H1 (cell line): ENCODE measurements around the gene THOC7. TPM values are rescaled to one million over a fixed set of nuclear protein-coding genes. Genes with fewer than 3 reads are reported as not detected.

Source experiments
- CTCF ChIA-PET: fragments of 300-600 bp; sonication (Branson Sonifier 250); formaldehyde crosslinking; loops from one replicate; lab custom pipeline; 2021; ENCODE audit not compliant: partially characterized antibody; lab: Charles Lee
- POLR2A ChIA-PET: fragments of 300-600 bp; sonication (Branson Sonifier 250); formaldehyde crosslinking; loops from one replicate; lab custom pipeline; 2021; ENCODE audit warnings: inconsistent platforms; ENCODE audit not compliant: partially characterized antibody; lab: Charles Lee
- DNase-seq, 2 experiments: peaks; one replicate each; pipeline versions ENCODE4 v3.0.0 to v3.0.0-alpha.2; 2010 to 2022; ENCODE audit warnings: low spot score in 2 of 2, low read depth in 1 of 2, mixed read lengths in 1 of 2
- FAIRE-seq: peaks from 2 replicates; lab custom pipeline; 2011; peaks lifted over from hg19 to GRCh38; lab: Jason Lieb, UNC
- H2AFZ ChIP-seq: 2 replicates; pipeline ENCODE4 v1.8.1; 2012; ENCODE audit warnings: low read length, inconsistent platforms
- H2AK5ac ChIP-seq: 2 replicates; pipeline ENCODE4 v1.6.1; 2013; ENCODE audit warnings: low read depth, low read length
- H2BK120ac ChIP-seq: replicated peaks from 2 replicates; pipeline ENCODE3; 2013; ENCODE audit warnings: low read depth, low read length, inconsistent platforms
- H2BK12ac ChIP-seq: 2 replicates; pipeline ENCODE4 v1.6.1; 2013; ENCODE audit warnings: low read depth, low read length
- H2BK15ac ChIP-seq: 2 replicates; pipeline ENCODE4 v1.6.1; 2013; ENCODE audit warnings: low read length
- H2BK20ac ChIP-seq: 2 replicates; pipeline ENCODE4 v1.6.1; 2013; ENCODE audit warnings: low read length
- H2BK5ac ChIP-seq: 2 replicates; pipeline ENCODE4 v1.6.1; 2013; ENCODE audit warnings: low read depth, low read length
- H3K14ac ChIP-seq: 2 replicates; pipeline ENCODE4 v1.6.1; 2013; ENCODE audit warnings: inconsistent platforms; ENCODE audit not compliant: insufficient read length
- H3K18ac ChIP-seq: 2 replicates; pipeline ENCODE4 v1.6.1; 2013; ENCODE audit warnings: low read length; ENCODE audit errors: extremely low read depth
- H3K23ac ChIP-seq: 2 replicates; pipeline ENCODE4 v1.6.1; 2013; ENCODE audit warnings: inconsistent platforms; ENCODE audit not compliant: insufficient read length
- H3K23me2 ChIP-seq: 2 replicates; pipeline ENCODE4 v1.6.1; 2013; ENCODE audit warnings: low read depth, low read length
- H3K27ac ChIP-seq: 2 replicates; pipeline ENCODE4 v1.6.1; 2011; ENCODE audit warnings: low read depth, low read length, inconsistent platforms
- H3K27me3 ChIP-seq, 4 experiments: replicated peaks in 1 of 4; 1 replicate in 1 of 4; 2 replicates in 3 of 4; pipeline versions ENCODE4 v1.6.1 to v1.8.1; 2011 to 2013; ENCODE audit warnings: low read length in 3 of 4, mild to moderate bottlenecking in 3 of 4, inconsistent platforms in 2 of 4, mixed read lengths in 2 of 4, moderate library complexity in 1 of 4; ENCODE audit not compliant: control insufficient read depth in 3 of 4, insufficient read depth in 3 of 4; ENCODE audit errors: extremely low read depth in 1 of 4
- H3K36me3 ChIP-seq, 4 experiments: 2 replicates each; pipeline versions ENCODE4 v1.6.1 to v1.8.1; 2011 to 2013; ENCODE audit warnings: mild to moderate bottlenecking in 4 of 4, low read length in 3 of 4, moderate library complexity in 2 of 4, control low read depth in 1 of 4, inconsistent platforms in 1 of 4; ENCODE audit not compliant: insufficient read depth in 4 of 4, control insufficient read depth in 2 of 4
- H3K4ac ChIP-seq: replicated peaks from 2 replicates; pipeline ENCODE3; 2013; ENCODE audit warnings: low read length, low read depth, mixed read lengths, inconsistent platforms; ENCODE audit not compliant: insufficient read length
- H3K4me1 ChIP-seq, 4 experiments: replicated peaks in 1 of 4; 1 replicate in 1 of 4; 2 replicates in 3 of 4; pipeline versions ENCODE4 v1.6.1 to v1.8.1; 2011 to 2013; ENCODE audit warnings: low read length in 3 of 4, inconsistent platforms in 2 of 4, mixed read lengths in 1 of 4; ENCODE audit not compliant: insufficient read depth in 4 of 4, control insufficient read depth in 3 of 4
- H3K4me2 ChIP-seq, 2 experiments: 2 replicates each; pipeline versions ENCODE4 v1.6.1 to v1.8.1; 2011 to 2013; ENCODE audit warnings: low read depth in 2 of 2, low read length in 2 of 2, control low read depth in 1 of 2, inconsistent platforms in 1 of 2, mild to moderate bottlenecking in 1 of 2; ENCODE audit not compliant: insufficient read depth in 1 of 2
- H3K4me3 ChIP-seq, 4 experiments: fragments of 200-600, 300-600 bp in 1 of 4; sonication (generic), shearing (Covaris generic), sonication (Bioruptor Twin) in 1 of 4; 2 replicates each; pipeline versions ENCODE4 v1.5.1 to v1.8.1; 2011 to 2016; ENCODE audit warnings: low read length in 4 of 4, low read depth in 3 of 4, control low read depth in 2 of 4, inconsistent platforms in 2 of 4, mild to moderate bottlenecking in 2 of 4, mixed read lengths in 1 of 4, moderate library complexity in 1 of 4; ENCODE audit not compliant: insufficient read depth in 2 of 4; ENCODE audit errors: extremely low read depth in 1 of 4
- H3K56ac ChIP-seq: replicated peaks from 2 replicates; pipeline ENCODE3; 2013; ENCODE audit warnings: low read depth, mild to moderate bottlenecking, mixed read lengths, low read length, inconsistent platforms; ENCODE audit not compliant: insufficient read length
- H3K79me1 ChIP-seq: 2 replicates; pipeline ENCODE4 v1.6.1; 2013; ENCODE audit warnings: low read depth, low read length, control low read depth
- H3K79me2 ChIP-seq, 2 experiments: 2 replicates each; pipeline versions ENCODE4 v1.6.1 to v1.8.1; 2012 to 2013; ENCODE audit warnings: low read length in 2 of 2, mild to moderate bottlenecking in 2 of 2, inconsistent platforms in 1 of 2; ENCODE audit not compliant: insufficient read depth in 2 of 2, control insufficient read depth in 1 of 2
- H3K9ac ChIP-seq, 4 experiments: replicated peaks in 1 of 4; 1 replicate in 1 of 4; 2 replicates in 3 of 4; pipeline versions ENCODE4 v1.6.1 to v1.8.1; 2011 to 2013; ENCODE audit warnings: low read depth in 3 of 4, low read length in 3 of 4, control low read depth in 2 of 4, mild to moderate bottlenecking in 2 of 4, moderate library complexity in 2 of 4, inconsistent platforms in 1 of 4; ENCODE audit errors: extremely low read depth in 1 of 4
- H3K9me3 ChIP-seq, 2 experiments: 2 replicates each; pipeline versions ENCODE4 v1.6.1 to v1.8.1; 2012 to 2013; ENCODE audit warnings: mild to moderate bottlenecking in 2 of 2, moderate library complexity in 2 of 2, control low read depth in 1 of 2, inconsistent platforms in 1 of 2, low read depth in 1 of 2, low read length in 1 of 2, mixed read lengths in 1 of 2; ENCODE audit not compliant: insufficient read depth in 2 of 2
- H4K20me1 ChIP-seq, 2 experiments: replicated peaks in 1 of 2; 2 replicates each; pipeline versions ENCODE3 to v1.8.1; 2011 to 2013; ENCODE audit warnings: inconsistent platforms in 2 of 2, low read length in 2 of 2, mild to moderate bottlenecking in 1 of 2; ENCODE audit not compliant: insufficient read depth in 2 of 2, control insufficient read depth in 1 of 2
- H4K5ac ChIP-seq: 2 replicates; pipeline ENCODE4 v1.6.1; 2013; ENCODE audit warnings: low read length, low read depth, mixed read lengths, inconsistent platforms; ENCODE audit not compliant: insufficient read length
- H4K8ac ChIP-seq: 2 replicates; pipeline ENCODE4 v1.8.0; 2013; ENCODE audit warnings: mild to moderate bottlenecking, moderate library complexity, low read length, inconsistent platforms; ENCODE audit not compliant: insufficient read depth; ENCODE audit errors: extremely low read depth
- H4K91ac ChIP-seq: replicated peaks from 2 replicates; pipeline ENCODE3; 2013; ENCODE audit warnings: low read length, mixed read lengths, inconsistent platforms; ENCODE audit not compliant: insufficient read length
- CEBPB ChIP-seq: IDR thresholded peaks from 2 replicates; pipeline ENCODE4 v1.6.1; 2012; ENCODE audit warnings: low read depth, low read length
- NRF1 ChIP-seq: IDR thresholded peaks from 2 replicates; pipeline ENCODE4 v1.6.1; 2011; ENCODE audit warnings: mild to moderate bottlenecking, low read depth, low read length, improper control_type of control experiment
- RAD21 ChIP-seq, 2 experiments: IDR thresholded peaks in 1 of 2; conservative IDR thresholded peaks in 1 of 2; 2 replicates each; pipeline ENCODE4 v1.6.1; 2011; ENCODE audit warnings: low read depth in 2 of 2, low read length in 2 of 2, improper control_type of control experiment in 1 of 2, inconsistent platforms in 1 of 2, mild to moderate bottlenecking in 1 of 2, moderate library complexity in 1 of 2
- RBBP5 ChIP-seq: IDR thresholded peaks from 2 replicates; pipeline ENCODE4 v1.7.1; 2012; ENCODE audit warnings: low read depth, mild to moderate bottlenecking, inconsistent platforms, low read length, moderate library complexity, borderline replicate concordance
- RFX5 ChIP-seq: IDR thresholded peaks from 2 replicates; pipeline ENCODE4 v1.6.1; 2011; ENCODE audit warnings: low read depth, low read length, improper control_type of control experiment, borderline replicate concordance
- SAP30 ChIP-seq: fragments of 300-600 bp; sonication (generic); IDR thresholded peaks from 2 replicates; pipeline ENCODE4 v1.7.1; 2012; ENCODE audit warnings: low read length, moderate library complexity, mild to moderate bottlenecking, inconsistent platforms; ENCODE audit not compliant: insufficient read depth, insufficient replicate concordance
- SP2 ChIP-seq: IDR thresholded peaks from 2 replicates; pipeline ENCODE4 v1.6.1; 2012; ENCODE audit warnings: mild to moderate bottlenecking, low read length, inconsistent platforms
- SUZ12 ChIP-seq: fragments of 200-600 bp; sonication (generic); IDR thresholded peaks from 2 replicates; pipeline ENCODE4 v1.6.1; 2012; ENCODE audit warnings: mild to moderate bottlenecking, inconsistent platforms, low read length, moderate library complexity, mixed read lengths
- TEAD4 ChIP-seq: IDR thresholded peaks from 2 replicates; pipeline ENCODE4 v1.6.1; 2012; ENCODE audit warnings: low read depth, low read length, inconsistent platforms, mixed read lengths
- ZNF274 ChIP-seq: IDR thresholded peaks from 2 replicates; pipeline ENCODE4 v1.7.0; 2012; ENCODE audit warnings: low read length, borderline replicate concordance; ENCODE audit errors: extremely low read depth
- WGBS, 2 experiments: shearing (Covaris generic) in 1 of 2; methylation state at CpG; one replicate each; pipeline versions ENCODE4 v1.1.6 to v1.1.7; 2013 to 2015; ENCODE audit warnings: low lambda C conversion rate in 2 of 2, mixed read lengths in 2 of 2, inconsistent platforms in 1 of 2, low coverage in 1 of 2, missing lambda C conversion rate in 1 of 2; ENCODE audit not compliant: insufficient replicate concordance in 2 of 2, insufficient coverage in 1 of 2, insufficient read length in 1 of 2; ENCODE audit errors: extremely low coverage in 1 of 2, missing lambda C conversion rate in 1 of 2; 5-methylcytosine and 5-hydroxymethylcytosine counted together
- polyA plus RNA-seq, 7 experiments: library from polyadenylated mRNA; depleted of rRNA in 3 of 7; stranded (reverse) in 5 of 7; unstranded in 2 of 7; fragments of >200 nt in 5 of 7; fragments of 200-250 nt in 2 of 7; gene quantifications; 1 replicate in 5 of 7; 2 replicates in 1 of 7; 4 replicates in 1 of 7; pipeline versions ENCODE4 v1.2.1 to v1.2.3, GENCODE V29; 2011 to 2013; ENCODE audit warnings: missing spikeins in 2 of 7, mixed read lengths in 2 of 7
- total RNA-seq: library from RNA; stranded (reverse); fragmentation: NEBNext Ultra II Directional; extraction: Animal tissue kit (Norgen Biotek cat#: 25700); gene quantifications from 2 replicates; pipeline ENCODE4 v1.2.1, GENCODE V29; 2021
- TF ChIP-seq, protein P1 (sequence below), 3 experiments: IDR thresholded peaks; 1 replicate in 2 of 3; 2 replicates in 1 of 3; pipeline versions ENCODE4 v1.5.1 to v1.6.1; 2011; ENCODE audit warnings: low read length in 3 of 3, mild to moderate bottlenecking in 3 of 3, inconsistent platforms in 2 of 3, low read depth in 1 of 3, moderate library complexity in 1 of 3; ENCODE audit not compliant: insufficient read depth in 1 of 3; ENCODE audit errors: control extremely low read depth in 1 of 3

Gene THOC7
- total and polyA plus RNA-seq, 2 of the 8 experiments (the other 6 are each of a cell fraction or from before 2014, with no cell fraction given), result 18.7 to 74.0 TPM

DNA sequence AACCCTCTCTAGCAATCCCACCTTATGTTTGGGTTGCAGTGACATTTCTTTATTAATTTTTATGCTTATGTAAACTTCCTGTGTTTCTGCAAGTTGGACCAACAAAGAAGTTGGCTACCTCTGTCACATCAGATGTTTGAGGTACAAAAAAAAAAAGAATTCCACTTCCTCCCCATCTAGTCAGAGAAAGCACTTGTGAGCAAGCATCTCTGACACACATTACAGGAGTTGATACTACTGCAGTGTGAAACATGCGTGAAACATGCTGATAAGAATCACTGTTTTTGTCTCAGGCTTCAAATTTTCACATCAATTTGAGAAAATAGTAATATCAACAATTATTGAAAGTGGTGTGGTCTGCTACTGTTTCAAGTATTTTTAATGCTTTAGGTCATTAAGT is 47.3 kb upstream of the THOC7 start:
- Histone ChIP-seq H4K5ac (no peak overlapping the region), H2BK12ac (no peak overlapping the region), H3K79me2 (0 out of 4 replicates have a peak, but pooled peaks cover 0 to 2% of the 10 kb centered on the region in 2 experiments), H2BK20ac (no peak overlapping the region), H2BK5ac (no peak overlapping the region), H3K14ac (no peak overlapping the region), H2BK120ac (no peak overlapping the region), H2AK5ac (no peak overlapping the region), H3K4ac (no peak overlapping the region), H3K9me3 (no peaks in the 10 kb centered on the region), H2BK15ac (no peak overlapping the region), H3K18ac (no peak overlapping the region), H3K79me1 (no peaks in the 10 kb centered on the region), H4K91ac (no peak overlapping the region), H4K20me1 (peaks cover 0 to 1% of the 10 kb centered on the region in 2 experiments), H3K56ac (no peak overlapping the region), H3K27ac (no peak overlapping the region), H3K36me3 (no peaks in the 10 kb centered on the region), H2AFZ (no peak overlapping the region), H3K4me2 (peak overlapping the region; percentile 80 to 93), H3K4me3 (peak overlapping the region in 3 of 4 experiments; percentile 72 to 79 (median 77); a peak in 4 of 8 replicates), H3K27me3 (no peaks in the 10 kb centered on the region), H3K9ac (no peak overlapping the region), H4K8ac (no peak overlapping the region), H3K23me2 (peaks cover 6% of the 10 kb centered on the region), H3K23ac (no peak overlapping the region), H3K4me1 (peaks cover 0 to 2% (median 0%) of the 10 kb centered on the region in 4 experiments; a peak in 3 of 7 replicates)
- ChIA-PET POLR2A (interaction anchor here (1.4 to 1.8 kb wide), 2 partner anchors 20 to 49 kb away, joined by 4 read pairs; no protein-coding TSS in a partner anchor), CTCF (interaction anchor here (1.4 kb wide), 1 partner anchor 28 kb away, joined by 3 read pairs; no protein-coding TSS in a partner anchor)
- 91% methylated on average over 1 of the region's 1 CpG; no CpG with 5 or more reads in 1 of the 2 experiments for WGBS, 2 experiments
- DNase-seq (no peak), FAIRE-seq (no peak)
- TF ChIP-seq SUZ12, result no peak
- no peak for TF ChIP-seq SAP30
- no peak for TF ChIP-seq RAD21 (IDR thresholded peaks at IDR 0.05 in 1 of 2, conservative IDR thresholded peaks at IDR 0.05 in 1 of 2; ENCODE audit: low read depth in 2 of 2, low read length in 2 of 2)
- TF ChIP-seq TEAD4, result no peak
- TF ChIP-seq ZNF274, result no peak
- TF ChIP-seq RFX5, result no peak
- no peak for TF ChIP-seq CEBPB
- TF ChIP-seq, protein P1, sequence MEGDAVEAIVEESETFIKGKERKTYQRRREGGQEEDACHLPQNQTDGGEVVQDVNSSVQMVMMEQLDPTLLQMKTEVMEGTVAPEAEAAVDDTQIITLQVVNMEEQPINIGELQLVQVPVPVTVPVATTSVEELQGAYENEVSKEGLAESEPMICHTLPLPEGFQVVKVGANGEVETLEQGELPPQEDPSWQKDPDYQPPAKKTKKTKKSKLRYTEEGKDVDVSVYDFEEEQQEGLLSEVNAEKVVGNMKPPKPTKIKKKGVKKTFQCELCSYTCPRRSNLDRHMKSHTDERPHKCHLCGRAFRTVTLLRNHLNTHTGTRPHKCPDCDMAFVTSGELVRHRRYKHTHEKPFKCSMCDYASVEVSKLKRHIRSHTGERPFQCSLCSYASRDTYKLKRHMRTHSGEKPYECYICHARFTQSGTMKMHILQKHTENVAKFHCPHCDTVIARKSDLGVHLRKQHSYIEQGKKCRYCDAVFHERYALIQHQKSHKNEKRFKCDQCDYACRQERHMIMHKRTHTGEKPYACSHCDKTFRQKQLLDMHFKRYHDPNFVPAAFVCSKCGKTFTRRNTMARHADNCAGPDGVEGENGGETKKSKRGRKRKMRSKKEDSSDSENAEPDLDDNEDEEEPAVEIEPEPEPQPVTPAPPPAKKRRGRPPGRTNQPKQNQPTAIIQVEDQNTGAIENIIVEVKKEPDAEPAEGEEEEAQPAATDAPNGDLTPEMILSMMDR (IDR thresholded peaks at IDR 0.05; ENCODE audit: control extremely low read depth in 1 of 3, insufficient read depth in 1 of 3, low read depth in 1 of 3, low read length in 3 of 3), result no peak
- TF ChIP-seq NRF1, result no peak
- no peak for TF ChIP-seq SP2
- TF ChIP-seq RBBP5, result no peak
